Sigmoid colon (tissue), 4 donors: ENCODE data around the gene UBE2E2.
"Not testable (repeated sequence)": the region's sequence is repeated elsewhere in the genome, so short reads cannot be mapped to it uniquely, and the experiment has no call there.

Source experiments
- CTCF ChIP-seq, 4 experiments: fragments of 450-650 bp in 3 of 4; fragments of 200-600 bp in 1 of 4; IDR thresholded peaks; one replicate each; pipeline ENCODE4 v1.5.1; 2016 to 2019; ENCODE audit warnings: antibody characterized with exemption in 4 of 4, mild to moderate bottlenecking in 3 of 4, moderate library complexity in 2 of 4
- EP300 ChIP-seq, 4 donors: sonication (generic); formaldehyde crosslinking; IDR thresholded peaks; one replicate each; pipeline ENCODE4 v1.6.1; 2017; ENCODE audit warnings: antibody characterized with exemption in 4 of 4

GRCh38 chr3:23618475-23618874 lies 415.3 kb downstream of the UBE2E2 start:
- not testable (repeated sequence) for TF ChIP-seq EP300, CTCF (IDR thresholded peaks at IDR 0.05)
